B cell (primary cell): ENCODE measurements around the gene ACER2.

ENCODE experiments used
- CTCF ChIP-seq: fragments of 200-600 bp; IDR thresholded peaks from one replicate; pipeline ENCODE4 v1.8.0; 2022; ENCODE audit warnings: antibody characterized with exemption, mild to moderate bottlenecking
- EZH2 ChIP-seq: IDR thresholded peaks from 2 replicates; pipeline ENCODE4 v1.6.1; 2012; ENCODE audit warnings: borderline replicate concordance, low read depth, mild to moderate bottlenecking, moderate library complexity, low read length; ENCODE audit not compliant: insufficient read depth, poor library complexity, severe bottlenecking

GRCh38 chr9:19480345-19480744 lies 71.5 kb downstream of the ACER2 start:
- no peak for TF ChIP-seq CTCF
- TF ChIP-seq EZH2: no peak
